Breast epithelium (tissue), 3 donors: ENCODE data around the gene OR10T2.

ENCODE experiments used
- POLR2A ChIP-seq: fragments of 450-650 bp; IDR thresholded peaks from one replicate; pipeline ENCODE4 v1.6.1; 2016; ENCODE audit warnings: antibody characterized with exemption, mild to moderate bottlenecking, moderate library complexity
- POLR2AphosphoS5 ChIP-seq, 3 donors: sonication (generic); formaldehyde crosslinking; IDR thresholded peaks; one replicate each; pipeline ENCODE4 v1.6.1; 2017; ENCODE audit warnings: antibody characterized with exemption in 3 of 3
- TF ChIP-seq, protein P1 (sequence below), 3 donors: fragments of 450-650 bp; IDR thresholded peaks; one replicate each; pipeline ENCODE4 v1.5.1; 2016 to 2017; ENCODE audit warnings: antibody characterized with exemption in 3 of 3, mild to moderate bottlenecking in 3 of 3, moderate library complexity in 3 of 3

DNA sequence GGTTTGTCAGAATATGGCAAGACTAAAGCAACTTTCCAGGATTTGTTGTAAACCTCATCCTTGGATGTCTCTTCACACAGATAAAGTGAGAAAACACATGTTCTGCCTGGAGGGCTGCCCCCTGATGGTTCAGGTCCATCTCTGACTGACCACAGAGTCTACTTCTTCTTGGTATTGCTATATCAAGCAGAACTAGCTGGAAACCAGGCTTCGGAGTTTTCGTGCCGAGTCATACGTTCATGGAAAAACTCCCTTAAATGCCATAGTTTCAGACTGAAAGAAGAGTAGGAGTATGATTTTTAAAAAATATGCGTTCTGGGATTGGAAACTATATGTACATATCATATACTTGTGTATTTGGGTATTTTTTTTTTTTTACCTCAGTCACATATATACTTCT, 5.8 kb downstream of the OR10T2 start:
- TF ChIP-seq POLR2A (no peak), POLR2AphosphoS5 (IDR thresholded peaks at IDR 0.05) (no peak)
- TF ChIP-seq, protein P1, sequence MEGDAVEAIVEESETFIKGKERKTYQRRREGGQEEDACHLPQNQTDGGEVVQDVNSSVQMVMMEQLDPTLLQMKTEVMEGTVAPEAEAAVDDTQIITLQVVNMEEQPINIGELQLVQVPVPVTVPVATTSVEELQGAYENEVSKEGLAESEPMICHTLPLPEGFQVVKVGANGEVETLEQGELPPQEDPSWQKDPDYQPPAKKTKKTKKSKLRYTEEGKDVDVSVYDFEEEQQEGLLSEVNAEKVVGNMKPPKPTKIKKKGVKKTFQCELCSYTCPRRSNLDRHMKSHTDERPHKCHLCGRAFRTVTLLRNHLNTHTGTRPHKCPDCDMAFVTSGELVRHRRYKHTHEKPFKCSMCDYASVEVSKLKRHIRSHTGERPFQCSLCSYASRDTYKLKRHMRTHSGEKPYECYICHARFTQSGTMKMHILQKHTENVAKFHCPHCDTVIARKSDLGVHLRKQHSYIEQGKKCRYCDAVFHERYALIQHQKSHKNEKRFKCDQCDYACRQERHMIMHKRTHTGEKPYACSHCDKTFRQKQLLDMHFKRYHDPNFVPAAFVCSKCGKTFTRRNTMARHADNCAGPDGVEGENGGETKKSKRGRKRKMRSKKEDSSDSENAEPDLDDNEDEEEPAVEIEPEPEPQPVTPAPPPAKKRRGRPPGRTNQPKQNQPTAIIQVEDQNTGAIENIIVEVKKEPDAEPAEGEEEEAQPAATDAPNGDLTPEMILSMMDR (IDR thresholded peaks at IDR 0.05) = no peak
